Glutamatergic neuron (in vitro differentiated cells): ENCODE results near the gene NTM. TPM values are rescaled to one million over a fixed set of nuclear protein-coding genes. Genes with fewer than 3 reads are reported as not detected.

Source experiments
- DNase-seq: peaks from one replicate; pipeline ENCODE4 v3.0.0; 2022
- H3K27ac Mint-ChIP-seq: one replicate; pipeline ENCODE4 v1.8.0; 2020; ENCODE audit warnings: mild to moderate bottlenecking, mixed read lengths, inconsistent platforms; ENCODE audit not compliant: unreplicated experiment
- H3K27me3 Mint-ChIP-seq: one replicate; pipeline ENCODE4 v1.8.0; 2020; ENCODE audit warnings: mild to moderate bottlenecking, moderate library complexity, mixed read lengths, inconsistent platforms; ENCODE audit not compliant: unreplicated experiment
- H3K36me3 Mint-ChIP-seq: one replicate; pipeline ENCODE4 v1.8.0; 2020; ENCODE audit warnings: mild to moderate bottlenecking, mixed read lengths, inconsistent platforms; ENCODE audit not compliant: unreplicated experiment
- H3K4me1 Mint-ChIP-seq: one replicate; pipeline ENCODE4 v1.8.0; 2020; ENCODE audit warnings: mild to moderate bottlenecking, low read depth, mixed read lengths, inconsistent platforms; ENCODE audit not compliant: unreplicated experiment
- H3K4me3 Mint-ChIP-seq: one replicate; pipeline ENCODE4 v1.8.0; 2020; ENCODE audit warnings: mild to moderate bottlenecking, mixed read lengths, inconsistent platforms; ENCODE audit not compliant: unreplicated experiment
- H3K9me3 Mint-ChIP-seq: one replicate; pipeline ENCODE4 v1.8.0; 2020; ENCODE audit warnings: mild to moderate bottlenecking, moderate library complexity, mixed read lengths, inconsistent platforms; ENCODE audit not compliant: unreplicated experiment
- CTCF ChIP-seq: fragments of 200-600 bp; sonication (generic); IDR thresholded peaks from one replicate; pipeline ENCODE4 v1.5.0; 2021; ENCODE audit not compliant: partially characterized antibody, unreplicated experiment
- total RNA-seq: library from RNA; stranded (reverse); fragmentation: NEBNext Ultra II Directional; extraction: Animal tissue kit (Norgen Biotek cat#: 25700); gene quantifications from one replicate; pipeline ENCODE4 v1.2.1, GENCODE V29; 2021; ENCODE audit not compliant: unreplicated experiment

Gene NTM
- total RNA-seq, 1 donor from 2014 or later = 1.2 TPM

GRCh38 chr11:131595797-131596196 lies 225.4 kb downstream of the NTM start:
- DNase-seq = no peak
- Mint-ChIP-seq H3K4me3 (no peak overlapping the region), H3K4me1 (peaks cover 14% of the 10 kb centered on the region), H3K9me3 (no peaks in the 10 kb centered on the region), H3K27ac (no peak overlapping the region), H3K27me3 (peaks cover 2% of the 10 kb centered on the region), H3K36me3 (no peaks in the 10 kb centered on the region)
- no peak for TF ChIP-seq CTCF

- H3K27me3 Mint-ChIP-seq = no peaks in the 10 kb centered on the region
- peaks cover 6% of the 10 kb centered on the region for H3K4me1 Mint-ChIP-seq
- TF ChIP-seq CTCF = no peak
- no peak for DNase-seq
- no peaks in the 10 kb centered on the region for H3K9me3 Mint-ChIP-seq
- H3K27ac Mint-ChIP-seq = no peak overlapping the region
- H3K4me3 Mint-ChIP-seq = no peak overlapping the region
- no peaks in the 10 kb centered on the region for H3K36me3 Mint-ChIP-seq
Measured at GRCh38 chr11:131597890-131598289, 227.5 kb downstream of the NTM start.

- no peak for DNase-seq
- H3K4me3 Mint-ChIP-seq = no peak overlapping the region
- H3K4me1 Mint-ChIP-seq = peaks cover 4% of the 10 kb centered on the region
- no peaks in the 10 kb centered on the region for H3K9me3 Mint-ChIP-seq
- H3K36me3 Mint-ChIP-seq = no peaks in the 10 kb centered on the region
- TF ChIP-seq CTCF = no peak
- no peak overlapping the region for H3K27ac Mint-ChIP-seq
- no peaks in the 10 kb centered on the region for H3K27me3 Mint-ChIP-seq
Measured at GRCh38 chr11:131598305-131598704, 227.9 kb downstream of the NTM start.

- Mint-ChIP-seq H3K36me3 (no peaks in the 10 kb centered on the region), H3K4me1 (peaks cover 4% of the 10 kb centered on the region), H3K9me3 (no peaks in the 10 kb centered on the region), H3K27ac (no peak overlapping the region), H3K4me3 (no peak overlapping the region), H3K27me3 (no peaks in the 10 kb centered on the region)
- DNase-seq = no peak
- no peak for TF ChIP-seq CTCF
Measured at GRCh38 chr11:131599285-131599684, 228.9 kb downstream of the NTM start.

GRCh38 chr11:131600628-131601027 lies 230.2 kb downstream of the NTM start:
- H3K27ac Mint-ChIP-seq = no peak overlapping the region
- H3K36me3 Mint-ChIP-seq = no peaks in the 10 kb centered on the region
- TF ChIP-seq CTCF = no peak
- H3K9me3 Mint-ChIP-seq = no peaks in the 10 kb centered on the region
- H3K4me1 Mint-ChIP-seq = peaks cover 2% of the 10 kb centered on the region
- no peaks in the 10 kb centered on the region for H3K27me3 Mint-ChIP-seq
- no peak for DNase-seq
- H3K4me3 Mint-ChIP-seq = no peak overlapping the region
